OCI-LY7 (cell line): ENCODE measurements around the gene GSTA1.
"Not testable (repeated sequence)": the region's sequence is repeated elsewhere in the genome, so short reads cannot be mapped to it uniquely, and the experiment has no call there.

ENCODE experiments used
- EZH2phosphoT487 ChIP-seq: fragments of 200-600 bp; sonication (generic); IDR thresholded peaks from 2 replicates; pipeline ENCODE4 v1.6.1; 2018; ENCODE audit warnings: low read depth, borderline replicate concordance, mild to moderate bottlenecking, mixed run types, antibody characterized with exemption, low read length, moderate library complexity, mixed read lengths
- TF ChIP-seq, protein P1 (sequence below): fragments of 200-600 bp; sonication (generic); conservative IDR thresholded peaks from 2 replicates; pipeline ENCODE4 v1.5.1; 2014; ENCODE audit warnings: mild to moderate bottlenecking, antibody characterized with exemption, low read length, moderate library complexity, mixed read lengths

DNA sequence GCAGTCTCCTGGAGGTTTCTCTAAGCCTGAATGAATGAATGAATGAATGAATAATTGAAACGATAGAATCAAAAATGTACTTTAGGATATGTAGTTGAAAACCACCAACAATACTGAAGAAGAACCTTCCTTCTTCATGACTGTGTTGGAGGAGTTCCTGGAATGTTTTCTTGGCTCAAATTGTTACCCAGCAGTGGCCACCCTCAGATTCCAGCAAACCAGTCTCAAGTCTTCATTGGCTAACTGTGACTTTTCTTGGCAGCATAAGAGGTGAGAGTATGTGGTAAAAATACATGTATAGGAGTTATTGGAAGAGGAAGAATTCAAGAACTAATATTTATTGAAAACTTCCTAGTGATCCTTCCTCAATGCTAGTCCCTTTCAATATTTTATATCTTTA is 4.3 kb downstream of the GSTA1 start:
- TF ChIP-seq, protein P1, sequence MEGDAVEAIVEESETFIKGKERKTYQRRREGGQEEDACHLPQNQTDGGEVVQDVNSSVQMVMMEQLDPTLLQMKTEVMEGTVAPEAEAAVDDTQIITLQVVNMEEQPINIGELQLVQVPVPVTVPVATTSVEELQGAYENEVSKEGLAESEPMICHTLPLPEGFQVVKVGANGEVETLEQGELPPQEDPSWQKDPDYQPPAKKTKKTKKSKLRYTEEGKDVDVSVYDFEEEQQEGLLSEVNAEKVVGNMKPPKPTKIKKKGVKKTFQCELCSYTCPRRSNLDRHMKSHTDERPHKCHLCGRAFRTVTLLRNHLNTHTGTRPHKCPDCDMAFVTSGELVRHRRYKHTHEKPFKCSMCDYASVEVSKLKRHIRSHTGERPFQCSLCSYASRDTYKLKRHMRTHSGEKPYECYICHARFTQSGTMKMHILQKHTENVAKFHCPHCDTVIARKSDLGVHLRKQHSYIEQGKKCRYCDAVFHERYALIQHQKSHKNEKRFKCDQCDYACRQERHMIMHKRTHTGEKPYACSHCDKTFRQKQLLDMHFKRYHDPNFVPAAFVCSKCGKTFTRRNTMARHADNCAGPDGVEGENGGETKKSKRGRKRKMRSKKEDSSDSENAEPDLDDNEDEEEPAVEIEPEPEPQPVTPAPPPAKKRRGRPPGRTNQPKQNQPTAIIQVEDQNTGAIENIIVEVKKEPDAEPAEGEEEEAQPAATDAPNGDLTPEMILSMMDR = not testable (repeated sequence)
- not testable (repeated sequence) for TF ChIP-seq EZH2phosphoT487
